ENCODE measurements around the gene ZNF578.
"Not testable (repeated sequence)": the region's sequence is repeated elsewhere in the genome, so short reads cannot be mapped to it uniquely, and the experiment has no call there.

Gene ZNF578

DNA sequence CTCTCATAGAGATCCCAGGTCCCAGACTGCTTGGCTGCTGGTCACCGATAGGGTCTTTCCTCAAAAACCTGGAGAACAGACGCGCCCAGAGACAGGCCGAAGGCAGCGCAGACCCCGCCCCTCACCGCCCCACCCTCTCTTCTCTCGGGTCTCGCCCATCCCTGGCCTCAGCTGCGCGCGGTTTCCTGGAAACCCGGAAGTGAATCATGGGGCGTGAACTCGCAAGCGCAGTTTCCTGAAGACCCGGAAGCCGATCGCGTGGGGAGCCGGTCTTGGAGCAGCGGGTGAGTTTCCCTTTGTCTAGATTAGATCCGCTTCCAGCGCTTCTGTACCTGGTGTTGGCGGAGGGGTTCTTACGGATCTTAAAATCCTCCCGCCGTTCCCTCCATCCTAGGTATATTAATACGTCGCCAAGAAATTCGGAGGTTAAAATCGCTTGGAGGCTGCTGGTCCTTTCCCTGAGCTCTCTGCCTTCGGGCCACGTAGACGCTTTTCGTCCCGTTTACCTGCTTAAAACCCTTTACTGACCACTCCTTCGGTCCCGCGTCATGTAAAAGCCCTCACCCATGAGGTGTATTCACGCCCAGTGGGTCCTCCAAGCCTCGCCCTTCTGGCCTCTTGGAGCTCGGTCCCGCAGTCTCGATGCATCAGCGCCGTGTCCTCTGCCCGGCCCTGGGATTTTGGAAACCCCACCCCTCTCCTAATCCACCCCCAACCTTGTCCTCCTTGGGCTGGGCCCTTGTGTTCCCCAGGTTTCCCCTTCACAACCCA is at the start of gene ZNF578:
ZNF578 (plus strand) TSS at position 230 of the 771 bp plus-strand sequence. CDS start 48,293 bp downstream, outside the sequence.
- DNase-seq: no peak

DNA sequence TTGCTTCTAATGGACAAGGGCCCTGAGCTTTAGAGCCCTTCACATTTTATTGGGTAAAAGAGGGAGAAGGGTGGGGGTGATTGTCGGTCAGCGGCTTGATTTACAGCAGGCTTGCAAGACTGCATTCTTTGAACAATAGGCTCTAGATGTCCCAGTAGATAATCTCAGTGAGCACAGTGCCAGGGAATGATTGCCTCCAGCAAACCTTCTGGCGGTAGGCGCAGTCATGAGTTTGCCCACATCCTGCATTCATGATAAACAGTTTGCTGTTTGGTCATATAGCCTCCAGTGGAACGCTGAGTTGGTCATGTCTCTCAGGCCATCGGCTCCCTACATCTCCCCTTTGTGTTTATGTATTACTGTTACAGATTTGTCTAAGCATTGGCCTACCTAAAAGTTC is 43.1 kb upstream of the ZNF578 start:
- no peak for DNase-seq

DNA sequence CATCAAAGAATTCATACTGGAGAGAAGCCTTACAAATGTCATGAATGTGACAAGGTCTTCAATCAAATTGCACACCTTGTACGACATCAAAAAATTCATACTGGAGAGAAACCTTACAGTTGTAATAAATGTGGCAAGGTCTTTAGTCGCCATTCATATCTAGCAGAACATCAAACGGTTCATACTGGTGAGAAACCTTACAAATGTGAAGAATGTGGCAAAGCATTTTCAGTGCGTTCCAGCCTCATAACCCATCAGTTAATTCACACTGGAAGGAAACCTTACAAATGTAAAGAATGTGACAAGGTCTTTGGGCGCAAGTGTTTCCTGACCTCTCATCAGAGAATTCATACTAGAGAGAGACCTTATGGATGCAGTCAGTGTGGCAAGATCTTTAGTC is 37.6 kb upstream of the ZNF578 start:
- DNase-seq: no peak

DNA sequence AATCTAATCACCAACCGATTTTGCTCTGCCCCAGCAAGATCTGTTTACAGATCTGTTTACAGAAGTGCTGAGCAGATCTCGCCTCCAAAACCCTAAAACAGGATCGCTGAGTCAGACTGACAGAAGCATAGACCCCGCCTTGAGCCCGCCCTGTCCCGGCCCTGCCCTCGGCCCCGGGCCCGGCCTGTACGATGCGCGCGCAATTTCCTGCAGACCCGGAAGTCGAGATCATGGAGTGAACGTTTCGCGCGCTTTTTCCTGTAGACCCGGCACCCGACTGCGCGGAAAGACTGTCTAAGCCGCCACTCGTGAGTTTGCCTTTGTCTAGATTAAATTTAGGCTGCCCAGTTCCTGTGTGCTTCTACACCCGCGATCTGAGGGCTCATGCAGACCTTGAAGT is 24.4 kb upstream of the ZNF578 start, which contains the start of gene ZNF534:
ZNF534 (plus strand) TSS at position 212 of the 400 bp plus-strand sequence. CDS start 2,327 bp downstream, outside the sequence.
- DNase-seq: no peak

DNA sequence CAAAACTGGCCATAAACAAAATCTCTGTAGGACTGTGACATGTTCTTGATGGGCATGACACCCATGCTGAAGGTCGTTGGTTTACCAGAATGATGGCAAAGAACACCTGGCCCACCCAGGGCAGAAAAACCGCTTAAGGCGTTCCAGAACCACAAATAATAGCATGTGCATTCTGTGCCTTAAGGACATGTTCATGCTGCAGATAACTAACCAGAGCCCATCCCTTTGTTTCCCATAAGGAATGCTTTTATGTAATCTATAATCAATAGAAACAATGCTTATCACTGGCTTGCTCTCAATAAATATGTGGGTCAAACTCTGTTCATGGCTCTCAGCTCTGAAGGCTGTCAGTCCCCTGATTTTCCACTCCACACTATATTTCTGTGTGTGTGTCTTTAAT is 11.2 kb upstream of the ZNF578 start:
- DNase-seq: no peak

DNA sequence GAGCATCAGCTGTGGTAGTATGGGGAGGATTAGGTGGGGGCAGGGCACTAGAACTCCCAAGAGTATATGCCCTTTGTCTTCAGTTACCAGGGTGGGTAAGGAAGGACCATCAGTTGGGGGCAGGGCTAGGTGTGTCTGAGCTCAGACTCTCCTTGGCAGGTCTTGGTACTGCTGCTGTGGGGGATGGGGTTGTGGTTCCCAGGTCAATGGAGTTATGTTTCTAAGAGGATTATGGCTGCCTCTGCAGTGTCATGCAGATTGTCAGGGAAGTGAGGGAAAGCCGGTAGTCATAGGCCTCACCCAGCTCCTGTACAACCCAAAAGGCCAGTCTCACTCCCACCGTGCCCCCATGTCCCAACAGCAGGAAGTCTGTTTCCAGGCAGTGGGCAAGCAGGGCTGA is 8.8 kb upstream of the ZNF578 start:
- DNase-seq: no peak

DNA sequence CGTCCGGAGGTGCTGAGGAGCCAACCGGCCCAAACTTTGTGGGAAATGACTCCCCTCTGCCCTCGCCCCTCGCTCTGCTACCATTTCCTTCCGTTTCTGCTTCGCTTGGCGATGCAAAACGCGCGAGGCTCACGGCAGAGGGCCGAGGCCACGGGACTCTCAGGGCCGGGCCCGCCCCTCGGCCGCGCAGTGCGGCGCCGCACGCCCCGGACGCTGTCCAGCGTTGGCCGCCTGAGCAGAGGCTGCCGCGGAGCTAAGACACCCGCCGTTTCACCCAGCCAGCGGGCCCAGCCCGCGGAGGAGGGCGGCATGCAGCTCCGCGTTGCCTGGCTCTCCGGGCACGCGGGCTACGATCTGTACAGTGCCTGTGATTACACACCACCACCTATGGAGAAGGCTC is 2.1 kb upstream of the ZNF578 start:
- no peak for DNase-seq

DNA sequence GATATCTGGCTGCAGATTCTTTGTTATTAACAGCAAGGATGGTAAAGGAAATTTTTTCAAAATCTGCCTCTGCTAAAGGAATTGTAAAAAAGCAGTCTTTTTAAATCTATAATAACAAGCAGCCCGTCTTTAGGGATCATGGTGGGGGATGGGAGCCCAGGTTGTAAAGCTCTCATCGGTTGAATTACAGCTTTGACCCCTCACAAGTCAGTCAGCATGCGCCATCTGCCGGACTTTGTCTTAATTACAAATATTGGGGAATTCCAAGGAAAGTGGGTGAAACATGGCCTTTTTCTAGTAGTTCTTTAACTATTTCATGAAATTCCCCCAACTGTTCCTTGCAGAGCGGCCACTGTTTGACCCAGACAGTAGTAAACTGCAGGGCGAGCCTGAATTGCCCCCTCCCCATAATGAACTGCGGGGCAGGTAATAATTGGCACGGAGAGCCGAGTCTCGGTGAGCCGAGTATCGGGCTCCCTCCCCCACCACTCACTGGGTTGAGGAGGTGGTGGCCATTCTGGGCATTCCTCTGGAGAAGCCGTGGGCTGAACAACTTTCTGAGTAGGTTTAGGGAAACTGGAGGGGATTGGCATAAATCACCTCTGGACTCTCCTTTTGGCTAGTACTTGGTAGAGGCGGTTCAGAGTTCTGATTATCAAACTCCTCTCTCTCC is 11.6 kb downstream of the ZNF578 start:
- peak; percentile 64 for DNase-seq

DNA sequence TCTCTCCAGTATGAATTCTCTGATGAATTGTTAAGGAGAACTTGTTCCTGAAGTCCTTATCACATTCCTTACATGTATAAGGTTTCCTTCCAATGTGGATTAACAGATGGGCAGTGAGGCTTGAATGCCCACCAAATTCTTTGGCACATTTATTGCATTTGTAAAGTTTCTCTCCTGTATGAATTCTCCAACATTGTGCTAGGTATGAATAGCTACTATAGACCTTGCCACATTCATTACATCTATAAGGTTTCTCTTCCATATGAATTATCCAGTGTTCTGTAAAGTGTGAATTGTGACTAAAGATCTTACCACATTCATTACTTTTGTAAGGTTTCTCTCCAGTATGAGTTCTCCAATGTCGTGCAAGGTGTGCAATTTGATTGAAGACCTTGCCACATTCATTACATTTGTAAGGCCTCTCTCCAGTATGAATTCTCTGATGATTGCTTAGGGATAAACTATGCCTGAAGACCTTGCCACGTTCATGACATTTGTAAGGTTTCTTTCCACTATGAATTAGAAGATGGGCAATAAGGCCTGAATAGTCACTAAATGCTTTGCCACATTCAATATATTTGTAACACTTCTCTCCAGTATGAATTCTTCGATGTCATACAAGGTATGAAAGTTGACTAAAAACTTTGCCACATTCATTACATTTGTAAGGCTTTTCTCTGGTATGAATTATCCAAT is 20.4 kb downstream of the ZNF578 start:
- no peak for DNase-seq

DNA sequence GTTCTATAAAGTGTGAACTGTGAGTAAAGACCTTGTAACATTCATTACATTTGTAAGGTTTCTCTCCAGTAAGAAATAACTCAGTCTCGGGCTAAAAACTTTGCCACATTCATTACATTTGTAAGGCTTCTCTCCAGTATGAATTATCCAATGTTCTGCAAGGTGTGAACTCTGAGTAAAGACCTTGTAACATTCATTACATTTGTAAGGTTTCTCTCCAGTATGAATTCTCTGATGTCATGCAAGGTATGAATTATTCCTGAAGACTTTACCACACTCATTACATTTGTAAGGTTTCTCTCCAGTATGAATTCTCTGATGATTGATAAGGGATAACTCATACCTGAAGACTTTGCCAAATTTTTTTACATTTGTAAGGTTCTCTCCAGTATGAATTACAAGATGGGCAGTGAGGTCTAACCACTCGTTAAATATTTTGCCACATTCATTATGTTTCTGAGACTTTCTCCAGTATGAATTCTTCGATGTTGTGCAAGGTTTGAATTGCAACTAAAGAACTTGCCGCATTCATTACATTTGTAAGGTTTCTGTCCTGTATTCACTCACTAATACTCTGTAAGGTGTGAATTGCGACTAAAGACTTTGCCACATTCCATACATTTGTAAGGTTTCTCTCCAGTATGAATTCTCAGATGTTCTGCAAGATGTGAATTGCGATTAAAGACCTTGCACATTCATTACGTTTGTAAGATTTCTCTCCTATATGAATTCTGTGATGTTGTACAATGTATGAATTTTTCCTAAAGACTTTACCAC is 21.2 kb downstream of the ZNF578 start:
- no peak for DNase-seq

DNA sequence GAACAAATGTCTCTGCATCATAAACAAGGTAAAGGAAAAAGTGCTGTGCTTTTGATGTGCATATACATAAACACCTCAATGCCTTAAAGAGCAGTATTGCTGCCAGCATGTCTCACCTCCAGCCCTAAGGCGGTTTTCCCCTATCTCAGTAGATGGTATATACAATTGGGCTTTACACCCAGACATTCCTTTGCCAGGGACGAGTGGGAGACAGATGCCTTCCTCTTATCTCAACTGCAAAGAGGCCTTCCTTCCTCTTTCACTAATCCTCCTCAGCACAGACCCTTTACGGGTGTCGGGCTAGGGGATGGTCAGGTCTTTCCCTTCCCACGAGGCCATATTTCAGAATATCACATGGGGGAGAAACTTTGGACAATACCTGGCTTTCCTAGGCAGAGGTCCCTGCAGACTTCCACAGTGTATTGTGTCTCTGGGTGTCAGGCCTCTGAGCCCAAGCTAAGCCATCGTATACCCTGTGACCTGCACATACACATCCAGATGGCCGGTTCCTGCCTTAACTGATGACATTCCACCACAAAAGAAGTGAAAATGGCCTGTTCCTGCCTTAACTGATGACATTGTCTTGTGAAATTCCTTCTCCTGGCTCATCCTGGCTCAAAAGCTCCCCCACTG is 30.9 kb downstream of the ZNF578 start:
- not testable (repeated sequence) for DNase-seq

DNA sequence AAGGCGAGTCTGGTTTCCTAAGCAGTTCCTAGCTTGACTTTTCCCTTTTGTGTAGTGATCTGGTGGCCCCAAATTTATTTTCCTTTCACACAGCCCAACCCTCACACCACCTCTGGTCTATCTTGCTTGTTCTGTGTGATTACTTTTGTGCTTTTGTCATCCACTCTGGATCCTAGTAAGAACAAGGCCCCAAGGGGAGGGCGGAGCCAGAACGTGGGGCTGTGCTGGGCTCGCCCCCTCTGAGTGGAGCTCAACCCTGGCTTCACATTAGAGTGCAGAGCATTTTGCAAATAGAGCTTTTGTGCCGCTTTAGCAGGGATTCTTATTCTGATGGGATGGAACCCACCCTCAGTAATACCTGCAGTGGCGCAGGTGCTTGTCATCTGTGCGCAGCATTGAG is 31.7 kb downstream of the ZNF578 start:
- not testable (repeated sequence) for DNase-seq

DNA sequence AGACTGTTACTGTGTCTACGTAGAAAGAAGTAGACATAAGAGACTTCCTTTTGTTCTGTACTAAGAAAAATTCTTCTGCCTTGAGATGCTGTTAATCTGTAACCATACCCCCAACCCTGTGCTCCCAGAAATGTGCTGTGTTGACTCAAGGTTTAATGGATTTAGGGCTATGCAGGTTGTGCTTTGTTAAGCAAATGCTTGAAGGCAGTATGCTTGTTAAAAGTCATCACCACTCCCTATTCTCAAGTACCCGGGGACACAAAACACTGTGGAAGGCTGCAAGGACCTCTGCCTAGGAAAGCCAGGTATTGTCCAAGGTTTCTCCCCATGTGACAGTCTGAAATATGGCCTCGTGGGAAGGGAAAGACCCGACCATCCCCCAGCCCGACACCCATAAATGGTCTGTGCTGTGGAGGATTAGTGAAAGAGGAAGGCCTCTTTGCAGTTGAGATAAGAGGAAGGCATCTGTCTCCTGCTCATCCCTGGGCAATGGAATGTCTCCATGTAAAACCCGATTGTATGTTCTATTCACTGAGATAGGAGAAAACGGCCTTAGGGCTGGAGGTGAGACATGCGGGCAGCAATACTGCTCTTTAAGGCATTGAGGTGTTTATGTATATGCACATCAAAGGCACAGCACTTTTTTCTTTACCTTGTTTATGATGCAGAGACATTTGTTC is 32.3 kb downstream of the ZNF578 start:
- not testable (repeated sequence) for DNase-seq

DNA sequence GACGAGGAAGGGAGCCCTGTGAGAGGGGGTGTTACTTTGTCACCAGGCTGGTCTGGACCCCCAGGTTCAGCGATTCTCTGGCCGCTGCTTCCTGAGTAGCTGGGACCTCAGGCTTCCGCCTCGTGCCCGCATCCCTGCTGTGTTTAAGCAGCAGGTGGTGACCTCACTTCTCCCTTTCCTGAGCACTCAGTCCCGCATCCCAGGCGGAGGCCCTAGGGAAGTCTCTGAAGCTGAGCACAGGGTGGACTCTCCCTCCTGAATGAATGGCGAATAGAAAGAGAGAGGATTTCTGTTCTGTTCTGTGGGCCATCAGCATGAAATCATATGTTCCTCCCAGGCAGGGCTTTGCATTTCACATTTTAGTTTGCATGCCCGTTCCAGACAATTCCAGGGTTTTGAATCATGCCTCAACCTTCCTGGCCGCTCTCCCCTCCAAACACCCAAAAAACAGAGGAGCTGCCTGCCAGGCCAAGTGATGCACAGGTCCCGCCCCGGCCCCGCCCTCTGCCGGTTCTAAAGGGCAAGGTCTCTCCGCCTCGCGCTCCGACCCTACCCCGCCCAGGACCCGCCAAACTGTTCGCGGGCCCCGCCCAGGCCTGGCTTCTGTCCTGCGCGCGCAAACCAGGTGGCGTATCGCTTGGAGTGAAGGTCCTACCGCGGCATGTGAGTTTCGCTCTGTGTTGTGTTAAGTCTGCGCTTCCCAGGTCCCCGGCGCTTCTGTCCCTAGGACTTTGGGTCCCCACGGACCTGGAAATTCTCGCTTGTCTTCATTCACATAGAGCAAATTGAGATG is 39.0 kb downstream of the ZNF578 start:
- DNase-seq: no peak

DNA sequence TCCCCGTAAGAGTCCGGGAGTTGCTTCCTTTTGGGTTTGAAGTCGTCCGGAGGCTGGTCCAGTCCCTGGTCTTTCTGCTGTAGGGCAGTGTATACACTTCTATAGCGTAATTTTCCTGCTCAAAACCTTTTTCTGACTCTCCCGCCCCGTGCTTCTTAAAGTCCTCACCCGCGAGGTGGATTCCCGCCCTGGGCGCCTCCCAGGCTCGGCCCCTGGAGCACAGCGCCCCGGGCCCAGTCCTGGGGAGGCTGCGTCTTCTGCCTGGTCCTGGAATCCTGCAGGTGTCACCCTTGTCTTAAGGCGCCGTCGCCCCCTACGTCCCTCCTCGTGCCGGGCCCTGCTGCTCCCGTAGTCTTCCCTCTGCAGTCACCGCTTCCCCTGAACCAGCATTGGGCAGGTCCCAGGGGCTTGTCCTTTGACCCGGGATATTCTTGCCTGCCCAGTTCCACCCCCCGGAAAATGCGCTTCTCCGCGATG is 39.7 kb downstream of the ZNF578 start:
- DNase-seq: no peak

DNA sequence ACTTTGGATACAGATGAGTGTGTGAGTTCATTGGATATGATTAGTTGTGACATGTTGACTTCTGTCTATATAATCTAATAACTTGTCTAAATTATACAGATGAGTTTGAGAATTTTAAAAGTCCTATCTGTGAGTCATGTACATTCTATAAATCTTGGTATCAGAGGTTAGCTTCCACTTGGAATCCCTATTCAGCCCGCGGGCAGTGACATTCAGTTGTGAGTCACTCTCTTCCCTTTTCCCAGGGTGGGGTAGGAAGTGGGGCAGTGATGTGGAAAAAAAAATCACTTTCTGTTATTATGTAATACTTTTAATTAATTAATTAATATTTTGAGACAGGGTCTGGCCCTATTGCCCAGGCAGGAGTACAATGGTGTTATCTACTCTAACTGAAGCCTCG is 41.2 kb downstream of the ZNF578 start:
- DNase-seq: no peak

DNA sequence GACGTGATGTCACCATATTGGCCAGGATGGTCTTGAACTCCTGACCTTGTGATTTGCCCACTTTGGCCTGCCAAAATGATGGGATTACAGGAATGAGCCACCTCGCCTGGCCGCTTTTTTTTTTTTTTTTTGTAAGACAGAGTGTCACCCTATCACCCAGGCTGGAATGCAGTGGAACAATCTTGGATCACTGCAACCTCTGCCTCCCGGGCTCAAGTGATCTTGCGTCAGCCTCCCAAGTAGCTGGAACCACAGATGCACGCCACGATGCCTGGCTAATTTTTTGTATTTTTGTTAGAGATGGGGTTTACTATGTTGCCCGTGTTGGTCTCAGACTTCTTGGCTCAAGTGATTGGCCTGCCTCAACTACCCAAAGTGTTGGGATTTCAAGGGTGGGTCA is 45.2 kb downstream of the ZNF578 start:
- no peak for DNase-seq

DNA sequence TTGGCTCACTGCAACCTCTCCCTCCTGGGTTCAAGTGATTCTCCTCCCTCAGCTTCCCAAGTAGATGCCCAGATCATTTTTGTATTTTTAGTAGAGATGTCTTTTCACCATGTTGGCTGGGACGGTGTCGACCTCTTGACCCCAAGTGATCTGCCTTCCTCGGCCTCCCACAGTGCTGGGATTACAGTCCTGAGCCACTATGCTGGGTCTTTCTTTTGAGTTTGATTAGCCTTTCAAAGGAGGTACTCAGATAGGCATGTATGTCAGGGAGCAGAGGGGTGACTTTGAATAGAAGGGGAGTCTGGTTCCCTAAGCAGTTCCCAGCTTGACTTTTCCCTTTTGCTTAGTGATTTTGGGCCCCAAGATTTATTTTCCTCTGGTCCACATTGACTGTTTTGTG is 47.1 kb downstream of the ZNF578 start:
- DNase-seq: not testable (repeated sequence)

DNA sequence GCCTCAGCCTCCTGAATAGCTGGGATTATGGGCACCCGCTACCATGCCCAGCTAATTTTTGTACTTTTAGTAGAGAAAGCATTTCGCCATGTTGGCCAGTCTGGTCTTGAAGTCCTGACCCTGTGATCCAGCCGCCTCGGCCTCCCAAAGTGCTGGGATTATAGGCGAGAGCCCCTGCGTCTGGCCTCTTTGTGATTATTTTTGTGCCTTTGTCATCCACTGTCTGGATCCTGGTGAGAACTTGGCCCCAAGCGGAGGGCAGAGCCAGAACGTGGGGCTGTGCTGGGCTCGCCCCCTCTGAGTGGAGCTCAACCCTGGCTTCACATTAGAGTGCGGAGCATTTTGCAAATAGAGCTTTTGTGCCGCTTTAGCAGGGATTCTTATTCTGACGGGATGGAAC is 47.6 kb downstream of the ZNF578 start:
- DNase-seq: not testable (repeated sequence)

DNA sequence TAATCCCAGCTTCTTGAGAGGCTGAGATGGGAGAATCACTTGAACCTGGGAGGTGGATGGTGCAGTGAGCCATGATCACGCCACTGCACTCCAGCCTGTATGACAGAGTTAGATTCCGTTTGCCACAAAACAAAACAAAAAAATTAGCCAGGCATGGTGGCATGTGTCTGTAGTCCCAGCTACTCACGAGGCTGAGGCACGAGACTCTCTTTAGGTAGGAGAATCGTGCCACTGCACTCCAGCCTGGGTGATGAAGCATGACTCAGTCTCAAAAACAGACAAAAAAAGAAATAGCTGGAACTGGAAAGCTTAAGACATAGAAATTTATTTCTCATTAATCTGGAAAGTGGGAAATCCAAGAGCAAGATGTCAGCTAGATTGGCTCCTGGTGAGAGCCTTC is 53.9 kb downstream of the ZNF578 start:
- DNase-seq: no peak

DNA sequence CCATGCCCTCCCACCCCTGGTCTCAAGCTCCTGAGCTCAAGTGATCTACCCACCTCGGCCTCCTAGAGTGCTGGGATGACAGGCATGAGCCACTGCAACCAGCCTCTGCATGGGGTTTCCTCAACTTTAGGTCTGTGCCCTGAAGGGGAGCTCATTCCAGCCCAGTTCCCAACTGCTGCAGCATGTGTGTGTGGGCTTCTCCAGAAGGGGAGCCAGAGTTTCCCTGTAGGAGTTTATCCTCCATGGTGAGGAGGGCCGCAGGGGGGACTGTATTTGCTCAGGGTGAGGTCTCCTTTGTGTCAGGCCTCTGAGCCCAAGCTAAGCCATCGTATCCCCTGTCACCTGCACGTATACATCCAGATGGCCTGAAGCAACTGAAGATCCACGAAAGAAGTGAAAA is 62.8 kb downstream of the ZNF578 start:
- no peak for DNase-seq

Measured in NCI-H1105 (cell line).